Measurements from ENCODE around the gene MYO18A. TPM values are rescaled to one million over a fixed set of nuclear protein-coding genes. Genes with fewer than 3 reads are reported as not detected.

The MYO18A gene
- total RNA-seq, 1 donor from 2014 or later: 59.5 TPM

DNA sequence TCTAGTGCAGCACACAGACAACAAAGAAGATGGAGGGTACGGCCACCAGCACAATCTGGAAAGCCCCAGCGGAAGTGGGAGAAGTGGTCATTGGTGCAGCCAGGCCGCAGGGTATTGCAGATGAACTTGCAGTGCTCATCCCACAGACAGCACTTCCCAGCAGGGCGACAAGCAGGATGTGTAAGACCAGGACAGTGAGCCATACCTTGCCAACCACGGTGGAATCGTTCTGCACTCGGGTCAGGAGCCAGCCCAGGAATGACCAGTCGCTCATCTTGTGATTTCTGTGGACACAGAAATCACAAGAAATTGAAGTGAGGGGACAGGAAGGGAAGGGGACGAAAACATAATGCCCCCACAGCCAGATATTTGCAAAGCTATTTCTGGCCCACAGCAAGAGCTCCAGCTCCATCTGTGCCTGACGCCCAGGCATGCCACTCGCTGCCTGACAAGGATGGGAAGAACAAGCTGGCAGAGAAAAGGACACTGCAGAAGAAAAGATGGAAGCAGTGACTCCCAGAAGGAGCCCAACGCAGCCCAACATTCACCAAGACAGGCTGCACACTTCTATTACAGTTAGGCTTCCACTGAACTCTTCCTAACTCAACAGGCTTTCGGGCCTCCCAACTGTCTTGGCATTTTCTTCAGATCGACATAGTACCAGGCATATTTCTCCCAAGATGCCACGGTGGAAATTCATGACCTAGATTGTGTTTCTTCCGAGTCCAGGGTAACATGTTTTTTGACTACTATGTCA, 17.5 kb upstream of the MYO18A start:
- intact Hi-C loops (cut with DNase I): no loop called here
- ATAC-seq: no peak
- no peak for DNase-seq
- H3K4me3 ChIP-seq: no peak overlapping the region
- no peaks in the 10 kb centered on the region for H3K36me3 ChIP-seq
- no peaks in the 10 kb centered on the region for H3K4me1 ChIP-seq
- TF ChIP-seq, protein P1, sequence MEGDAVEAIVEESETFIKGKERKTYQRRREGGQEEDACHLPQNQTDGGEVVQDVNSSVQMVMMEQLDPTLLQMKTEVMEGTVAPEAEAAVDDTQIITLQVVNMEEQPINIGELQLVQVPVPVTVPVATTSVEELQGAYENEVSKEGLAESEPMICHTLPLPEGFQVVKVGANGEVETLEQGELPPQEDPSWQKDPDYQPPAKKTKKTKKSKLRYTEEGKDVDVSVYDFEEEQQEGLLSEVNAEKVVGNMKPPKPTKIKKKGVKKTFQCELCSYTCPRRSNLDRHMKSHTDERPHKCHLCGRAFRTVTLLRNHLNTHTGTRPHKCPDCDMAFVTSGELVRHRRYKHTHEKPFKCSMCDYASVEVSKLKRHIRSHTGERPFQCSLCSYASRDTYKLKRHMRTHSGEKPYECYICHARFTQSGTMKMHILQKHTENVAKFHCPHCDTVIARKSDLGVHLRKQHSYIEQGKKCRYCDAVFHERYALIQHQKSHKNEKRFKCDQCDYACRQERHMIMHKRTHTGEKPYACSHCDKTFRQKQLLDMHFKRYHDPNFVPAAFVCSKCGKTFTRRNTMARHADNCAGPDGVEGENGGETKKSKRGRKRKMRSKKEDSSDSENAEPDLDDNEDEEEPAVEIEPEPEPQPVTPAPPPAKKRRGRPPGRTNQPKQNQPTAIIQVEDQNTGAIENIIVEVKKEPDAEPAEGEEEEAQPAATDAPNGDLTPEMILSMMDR (IDR thresholded peaks at IDR 0.05): no peak
- H3K27me3 ChIP-seq (ENCODE audit: low read depth): no peaks in the 10 kb centered on the region
- H3K9me3 ChIP-seq: no peaks in the 10 kb centered on the region
- no peak overlapping the region for H3K27ac ChIP-seq

DNA sequence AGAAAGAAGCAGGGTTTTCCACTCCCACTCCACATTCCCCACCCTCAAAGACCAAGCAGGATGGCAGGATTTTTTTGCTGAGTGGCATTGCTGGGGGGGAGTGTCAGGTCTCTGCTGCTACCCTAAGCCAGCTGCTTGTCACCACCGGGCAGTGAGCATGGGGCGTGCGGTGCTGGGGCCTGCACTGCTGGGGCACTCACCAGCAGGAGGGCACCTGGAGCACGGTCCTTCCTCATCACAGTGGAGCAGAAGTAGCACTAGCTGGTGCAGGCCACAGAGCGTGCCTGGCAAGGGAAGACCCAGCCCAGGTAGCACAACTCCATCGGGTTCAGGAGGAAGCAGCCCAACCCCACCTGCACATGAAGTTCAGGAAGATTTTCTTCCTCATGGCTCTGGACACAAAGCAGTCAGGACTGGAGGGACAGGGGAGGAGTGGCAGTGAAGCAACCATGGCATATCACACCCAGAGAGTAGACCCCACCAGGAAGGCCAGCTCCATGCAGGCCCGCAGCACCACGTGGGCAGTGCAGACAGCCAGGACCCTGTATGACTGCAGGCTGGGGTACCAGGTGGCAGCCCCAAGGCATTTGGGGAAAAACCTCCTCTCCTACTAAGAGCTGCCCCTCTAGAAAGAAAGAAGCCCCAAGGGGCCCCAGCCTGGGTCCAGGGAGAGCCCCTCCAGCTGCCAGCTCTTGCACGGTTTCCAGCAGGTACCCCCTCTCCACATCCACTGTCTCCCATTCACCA, 16.7 kb upstream of the MYO18A start:
- H3K27me3 ChIP-seq (ENCODE audit: low read depth): no peaks in the 10 kb centered on the region
- H3K36me3 ChIP-seq: no peaks in the 10 kb centered on the region
- no peak overlapping the region for H3K4me3 ChIP-seq
- ATAC-seq (no peak), DNase-seq (no peak)
- intact Hi-C loops (cut with DNase I): no loop called here
- H3K27ac ChIP-seq: no peak overlapping the region
- TF ChIP-seq, protein P1 (IDR thresholded peaks at IDR 0.05): no peak
- H3K9me3 ChIP-seq: no peaks in the 10 kb centered on the region
- H3K4me1 ChIP-seq: no peaks in the 10 kb centered on the region

DNA sequence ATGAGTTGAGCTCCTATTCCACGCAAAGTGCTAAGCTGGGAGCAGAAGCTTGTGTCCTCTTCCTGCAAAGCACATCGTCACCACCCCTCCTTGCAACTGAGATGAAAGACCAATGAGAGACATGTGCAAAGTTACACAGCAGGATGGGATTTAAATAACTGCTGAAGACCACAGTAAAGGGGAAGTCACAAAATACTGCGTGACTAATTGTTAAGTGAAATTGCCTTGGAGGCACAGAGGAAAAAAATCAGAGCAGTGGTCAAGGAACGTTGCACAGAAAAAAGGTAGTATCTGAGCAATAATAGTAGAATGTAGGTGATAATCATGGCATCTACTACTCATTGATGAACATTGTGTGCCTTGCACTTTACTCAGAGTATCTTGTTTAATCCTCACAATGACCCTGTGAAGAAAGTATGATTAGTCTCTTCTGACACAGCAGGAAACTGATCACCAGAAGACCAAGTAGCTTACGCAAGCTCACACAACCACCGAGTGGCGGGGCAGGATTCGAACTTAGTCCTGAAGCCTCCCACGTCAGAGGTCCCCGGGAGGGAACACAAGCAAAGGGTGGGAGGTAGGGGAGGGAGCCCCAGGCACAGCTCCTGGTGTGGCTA, 15.4 kb upstream of the MYO18A start:
- peak overlapping the region; percentile 24 for H3K27ac ChIP-seq
- intact Hi-C loops (cut with DNase I): no loop called here
- DNase-seq: peak; percentile 60
- ATAC-seq: peak; percentile 65 to 76
- H3K27me3 ChIP-seq (ENCODE audit: low read depth): no peaks in the 10 kb centered on the region
- H3K36me3 ChIP-seq: no peaks in the 10 kb centered on the region
- H3K9me3 ChIP-seq: no peaks in the 10 kb centered on the region
- TF ChIP-seq, protein P1 (IDR thresholded peaks at IDR 0.05): no peak
- no peak overlapping the region for H3K4me3 ChIP-seq
- H3K4me1 ChIP-seq: no peaks in the 10 kb centered on the region

DNA sequence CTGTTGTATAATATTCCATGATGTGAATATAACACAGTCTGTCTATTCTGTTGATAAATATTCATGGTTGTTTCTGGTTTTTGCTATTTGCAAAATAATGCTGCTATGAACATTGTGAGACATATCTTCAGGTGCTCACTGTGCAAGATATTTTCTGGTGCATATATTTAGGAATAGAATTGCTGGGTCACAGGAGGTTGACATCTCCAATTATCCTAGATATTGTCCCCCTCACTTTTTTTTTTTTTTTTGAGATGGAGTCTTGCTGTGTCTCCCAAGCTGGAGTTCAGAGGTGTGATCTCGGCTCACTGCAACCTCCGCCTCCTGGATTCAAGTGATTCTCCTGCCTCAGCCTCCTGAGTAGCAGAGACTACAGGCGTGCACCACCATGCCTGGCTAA, 14.5 kb upstream of the MYO18A start:
- DNase-seq (no peak), ATAC-seq (no peak)
- TF ChIP-seq, protein P1 (IDR thresholded peaks at IDR 0.05): no peak
- H3K27me3 ChIP-seq (ENCODE audit: low read depth): no peaks in the 10 kb centered on the region
- peak overlapping the region; percentile 24 for H3K27ac ChIP-seq
- no peak overlapping the region for H3K4me3 ChIP-seq
- no peaks in the 10 kb centered on the region for H3K36me3 ChIP-seq
- intact Hi-C loops (cut with DNase I): no loop called here
- H3K4me1 ChIP-seq: no peaks in the 10 kb centered on the region
- H3K9me3 ChIP-seq: no peaks in the 10 kb centered on the region

DNA sequence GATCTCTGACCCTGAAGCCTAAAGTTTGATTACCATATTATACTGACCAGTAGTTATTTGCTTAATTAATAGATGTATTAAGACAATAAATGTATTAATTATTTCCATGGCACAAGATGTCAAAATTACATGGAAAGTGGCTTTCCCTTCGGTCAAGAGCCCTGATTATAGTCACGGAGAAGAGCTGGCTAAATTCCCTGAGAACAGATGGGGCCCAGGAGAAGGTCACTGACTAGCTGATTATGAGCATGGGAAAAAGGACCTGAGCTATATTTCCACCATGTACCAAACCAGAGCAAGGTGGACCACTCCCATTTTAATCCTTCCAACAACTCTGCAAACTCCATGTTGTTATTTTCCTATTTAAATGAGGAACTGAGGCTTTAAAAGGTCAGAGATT, 12.9 kb upstream of the MYO18A start:
- intact Hi-C loops (cut with DNase I): no loop called here
- Histone ChIP-seq H3K4me3 (no peak overlapping the region), H3K27me3 (ENCODE audit: low read depth) (no peaks in the 10 kb centered on the region), H3K36me3 (no peaks in the 10 kb centered on the region), H3K4me1 (no peaks in the 10 kb centered on the region), H3K27ac (no peak overlapping the region), H3K9me3 (no peaks in the 10 kb centered on the region)
- TF ChIP-seq, protein P1 (IDR thresholded peaks at IDR 0.05): no peak
- ATAC-seq (no peak), DNase-seq (no peak)
